ENCODE measurements around the gene UBN2.

DNA sequence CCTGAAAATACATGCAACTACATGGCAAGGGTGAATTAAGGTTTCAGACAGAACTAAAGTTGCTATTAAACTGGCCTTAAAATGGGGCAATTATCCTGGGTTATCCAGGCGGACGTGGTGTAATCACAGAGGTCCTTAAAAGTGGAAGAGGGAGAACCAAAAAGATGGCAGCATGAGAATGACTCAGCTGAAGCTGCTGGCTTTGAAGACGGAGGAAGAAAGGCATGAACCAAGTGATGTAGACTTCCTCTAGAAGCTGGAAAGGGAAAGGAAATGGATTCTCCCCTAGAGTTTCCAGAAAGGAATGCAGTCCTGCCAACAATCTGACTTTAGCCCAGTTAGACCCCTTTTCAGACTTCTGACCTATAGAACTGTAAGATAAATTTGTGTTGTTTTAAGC, 27.0 kb upstream of the UBN2 start:
- TF ChIP-seq, protein P1, sequence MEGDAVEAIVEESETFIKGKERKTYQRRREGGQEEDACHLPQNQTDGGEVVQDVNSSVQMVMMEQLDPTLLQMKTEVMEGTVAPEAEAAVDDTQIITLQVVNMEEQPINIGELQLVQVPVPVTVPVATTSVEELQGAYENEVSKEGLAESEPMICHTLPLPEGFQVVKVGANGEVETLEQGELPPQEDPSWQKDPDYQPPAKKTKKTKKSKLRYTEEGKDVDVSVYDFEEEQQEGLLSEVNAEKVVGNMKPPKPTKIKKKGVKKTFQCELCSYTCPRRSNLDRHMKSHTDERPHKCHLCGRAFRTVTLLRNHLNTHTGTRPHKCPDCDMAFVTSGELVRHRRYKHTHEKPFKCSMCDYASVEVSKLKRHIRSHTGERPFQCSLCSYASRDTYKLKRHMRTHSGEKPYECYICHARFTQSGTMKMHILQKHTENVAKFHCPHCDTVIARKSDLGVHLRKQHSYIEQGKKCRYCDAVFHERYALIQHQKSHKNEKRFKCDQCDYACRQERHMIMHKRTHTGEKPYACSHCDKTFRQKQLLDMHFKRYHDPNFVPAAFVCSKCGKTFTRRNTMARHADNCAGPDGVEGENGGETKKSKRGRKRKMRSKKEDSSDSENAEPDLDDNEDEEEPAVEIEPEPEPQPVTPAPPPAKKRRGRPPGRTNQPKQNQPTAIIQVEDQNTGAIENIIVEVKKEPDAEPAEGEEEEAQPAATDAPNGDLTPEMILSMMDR (conservative IDR thresholded peaks at IDR 0.05; ENCODE audit: low read length), result no peak
- TF ChIP-seq EZH2phosphoT487 (IDR thresholded peaks at IDR 0.05; ENCODE audit: borderline replicate concordance, low read depth, low read length), result no peak
